Spleen (tissue), 7 donors: ENCODE measurements around the gene RHBDD1.

Experiments
- CTCF ChIP-seq, 11 experiments: fragments of 200-600 bp in 7 of 11; fragments of 450-650 bp in 4 of 11; sonication (generic) in 4 of 11; IDR thresholded peaks in 8 of 11; conservative IDR thresholded peaks in 3 of 11; 1 replicate in 7 of 11; 2 replicates in 4 of 11; pipeline versions ENCODE4 v1.4.0 to v1.8.0; 2016 to 2021; ENCODE audit warnings: antibody characterized with exemption in 11 of 11, inconsistent platforms in 4 of 11, mild to moderate bottlenecking in 1 of 11
- POLR2A ChIP-seq, 3 donors: fragments of 450-650 bp; IDR thresholded peaks; one replicate each; pipeline ENCODE4 v1.5.1; 2017; ENCODE audit warnings: antibody characterized with exemption in 3 of 3, mild to moderate bottlenecking in 1 of 3
- POLR2AphosphoS5 ChIP-seq, 3 donors: sonication (generic); formaldehyde crosslinking; IDR thresholded peaks; one replicate each; pipeline ENCODE4 v1.5.1; 2017; ENCODE audit warnings: antibody characterized with exemption in 3 of 3
- donor health status: DM: no; HTN: no; CAD: no; lungs with moderate emphysema.
- donor health status: DM: no; HTN: no; CAD: no.
- donor health status: DM: no; HTN: no; CAD: no.

GRCh38 chr2:227006189-227006897 lies 170.5 kb downstream of the RHBDD1 start:
- TF ChIP-seq CTCF (IDR thresholded peaks at IDR 0.05 in 8 of 11, conservative IDR thresholded peaks at IDR 0.05 in 3 of 11) = no peak
- no peak for TF ChIP-seq POLR2AphosphoS5 (IDR thresholded peaks at IDR 0.05)
- TF ChIP-seq POLR2A (IDR thresholded peaks at IDR 0.05) = no peak
